DMS114 treated with DMSO at 0.1 percent for 48 hours (cell line): ENCODE measurements around the gene RTF2.

Experiments
- DNase-seq: peaks from one replicate; lab custom pipeline; 2025; ENCODE audit not compliant: unreplicated experiment; lab: John Stamatoyannopoulos, UW

The RTF2 gene

GRCh38 chr20:56437196-56437960 lies 31.0 kb upstream of the RTF2 start:
- DNase-seq, result no peak

GRCh38 chr20:56438284-56438683 lies 30.1 kb upstream of the RTF2 start:
- DNase-seq, result no peak

GRCh38 chr20:56439771-56440291 lies 28.6 kb upstream of the RTF2 start:
- no peak for DNase-seq

- no peak for DNase-seq
Observed at GRCh38 chr20:56440346-56441007, 27.9 kb upstream of the RTF2 start.

- DNase-seq, result no peak
Observed at GRCh38 chr20:56442389-56443365, 25.8 kb upstream of the RTF2 start.

GRCh38 chr20:56443654-56444540 lies 24.5 kb upstream of the RTF2 start:
- DNase-seq, result no peak

GRCh38 chr20:56445130-56445529 lies 23.3 kb upstream of the RTF2 start:
- DNase-seq, result no peak

- DNase-seq, result no peak
Observed at GRCh38 chr20:56445540-56445939, 22.9 kb upstream of the RTF2 start.

- no peak for DNase-seq
Observed at GRCh38 chr20:56447227-56447626, 21.2 kb upstream of the RTF2 start.

- no peak for DNase-seq
Observed at GRCh38 chr20:56449459-56449858, 19.0 kb upstream of the RTF2 start.

GRCh38 chr20:56451056-56451765 lies 17.2 kb upstream of the RTF2 start:
- no peak for DNase-seq

- no peak for DNase-seq
Observed at GRCh38 chr20:56453352-56453751, 15.1 kb upstream of the RTF2 start.

GRCh38 chr20:56454754-56455153 lies 13.7 kb upstream of the RTF2 start:
- DNase-seq, result no peak

- no peak for DNase-seq
Observed at GRCh38 chr20:56458206-56458821, 10.1 kb upstream of the RTF2 start.

- no peak for DNase-seq
Observed at GRCh38 chr20:56460459-56460858, 8.0 kb upstream of the RTF2 start.

- no peak for DNase-seq
Observed at GRCh38 chr20:56461576-56461975, 6.9 kb upstream of the RTF2 start.

- DNase-seq, result no peak
Observed at GRCh38 chr20:56463428-56463827, 5.0 kb upstream of the RTF2 start.

- DNase-seq, result no peak
Observed at GRCh38 chr20:56465997-56466396, 2.4 kb upstream of the RTF2 start.

GRCh38 chr20:56467968-56468315 lies 485 bp upstream of the RTF2 start:
- no peak for DNase-seq
